Activated CD4-positive, alpha-beta T cell treated with anti-CD3 and anti-CD28 coated beads, Interleukin-2, Interleukin-4, amounts not matched to agents 100 ng/mL and 50 ng/mL, durations not matched to agents 16 hours and 8 hours (primary cell): ENCODE data around the gene NCKAP5L.
"Not testable (repeated sequence)": the region's sequence is repeated elsewhere in the genome, so short reads cannot be mapped to it uniquely, and the experiment has no call there.

Source experiments
- DNase-seq: peaks from one replicate; pipeline ENCODE4 v3.0.0-alpha.2; 2020; ENCODE audit warnings: low spot score

Gene NCKAP5L

DNA sequence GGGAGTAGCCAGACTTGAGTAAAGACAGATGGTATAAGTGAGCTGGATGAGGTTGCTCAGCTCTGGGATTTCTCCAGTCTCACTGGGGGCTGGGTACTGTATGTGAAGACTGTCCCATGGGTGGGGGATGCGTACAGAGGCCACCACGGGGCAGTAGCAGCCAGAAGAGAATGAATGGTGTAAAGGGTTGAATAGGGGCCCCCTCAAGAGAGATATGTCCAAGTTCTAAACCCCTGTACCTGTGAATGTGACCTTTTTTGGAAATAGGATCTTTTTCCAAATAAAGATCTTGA is 36.5 kb upstream of the NCKAP5L start:
- no peak for DNase-seq

DNA sequence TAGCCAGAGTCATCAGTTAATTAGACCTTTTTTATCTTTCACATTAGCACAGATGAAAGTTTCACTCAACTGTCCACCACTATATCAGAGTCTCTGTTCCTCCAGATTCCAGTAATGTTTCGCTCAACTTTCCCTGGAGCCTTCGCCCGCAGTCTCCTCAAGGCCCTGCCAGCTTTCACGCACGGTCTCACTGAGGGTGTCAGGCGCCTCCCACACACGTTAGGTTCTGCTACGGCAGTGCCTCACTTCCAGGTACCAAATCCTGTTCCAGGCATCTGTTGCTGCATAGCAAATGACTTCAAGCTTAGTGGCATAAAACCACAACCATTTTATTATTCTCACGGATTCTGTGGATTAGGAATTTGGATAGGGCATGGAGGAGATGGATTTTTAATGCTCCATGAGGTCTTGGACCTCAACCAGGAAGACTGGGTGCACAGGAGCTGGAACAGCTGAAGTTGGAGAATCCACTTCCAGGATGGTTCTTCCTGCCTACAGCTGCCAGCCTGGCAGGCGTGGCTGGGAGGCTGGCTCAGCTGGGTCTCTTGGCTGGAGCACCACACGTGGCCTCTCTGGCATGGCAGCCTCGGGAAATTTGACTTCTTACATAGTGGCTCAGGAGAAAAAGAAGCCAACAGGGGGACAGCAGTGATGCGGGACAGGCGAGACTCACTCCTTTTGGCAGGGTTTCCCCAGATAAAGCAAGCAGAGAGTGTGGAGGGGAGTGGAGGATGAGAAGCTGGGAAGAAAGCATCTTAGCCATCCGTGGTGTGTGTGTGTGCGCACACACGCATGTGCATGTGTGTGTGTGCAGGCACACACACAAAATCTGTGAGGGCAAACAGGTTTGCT is 36.0 kb upstream of the NCKAP5L start:
- no peak for DNase-seq

GRCh38 chr12:49860921-49861320 is 32.7 kb upstream of the NCKAP5L start:
- DNase-seq, result not testable (repeated sequence)

DNA sequence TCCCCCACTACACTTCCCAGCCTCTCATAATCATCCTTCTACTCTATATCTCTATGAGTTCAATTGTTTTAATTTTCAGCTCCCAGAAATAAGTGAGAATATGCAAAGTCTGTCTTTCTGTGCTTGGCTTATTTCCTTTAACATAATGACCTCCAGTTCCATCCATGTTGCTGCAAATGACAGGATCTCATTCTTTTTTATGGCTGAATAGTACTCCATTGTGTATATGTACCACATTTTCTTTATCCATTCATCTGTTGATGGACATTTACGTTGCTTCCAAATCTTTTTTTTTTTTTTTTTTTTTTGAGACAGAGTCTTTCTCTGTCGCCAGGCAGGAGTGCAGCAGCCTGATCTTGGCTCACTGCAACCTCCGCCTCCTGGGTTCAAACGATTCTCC is 27.7 kb upstream of the NCKAP5L start:
- DNase-seq, result not testable (repeated sequence)

- no peak for DNase-seq
Measured at GRCh38 chr12:49854976-49855375, 26.8 kb upstream of the NCKAP5L start.

DNA sequence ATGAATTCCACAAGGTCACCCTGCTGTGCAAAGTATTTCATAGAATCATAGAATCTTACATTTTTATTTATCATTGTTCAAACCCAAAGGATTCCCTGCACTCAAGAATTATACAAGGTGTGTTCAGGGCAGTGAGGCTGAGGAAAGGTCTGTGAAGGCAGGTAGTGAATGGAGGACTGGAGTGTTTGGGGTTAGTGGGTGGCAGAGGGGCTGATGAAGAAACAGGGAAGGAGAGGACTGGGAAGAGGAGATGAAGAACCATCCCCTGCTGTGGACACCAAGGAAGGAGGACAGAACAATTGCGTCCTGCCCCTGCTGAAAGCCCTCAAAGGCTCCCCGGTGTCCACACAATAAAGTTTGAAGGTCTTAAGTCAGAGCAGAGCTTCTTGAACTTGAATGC is 25.5 kb upstream of the NCKAP5L start:
- DNase-seq, result no peak

- DNase-seq, result no peak
Measured at GRCh38 chr12:49847161-49847560, 18.9 kb upstream of the NCKAP5L start.

- no peak for DNase-seq
Measured at GRCh38 chr12:49846032-49846431, 17.8 kb upstream of the NCKAP5L start.

- no peak for DNase-seq
Measured at GRCh38 chr12:49843876-49844437, 15.7 kb upstream of the NCKAP5L start.

- no peak for DNase-seq
Measured at GRCh38 chr12:49843411-49843810, 15.2 kb upstream of the NCKAP5L start.

- peak; percentile 94 for DNase-seq
Measured at GRCh38 chr12:49842519-49843352, 14.5 kb upstream of the NCKAP5L start, which contains the start of gene BCDIN3D. BCDIN3D (minus strand) TSS chr12:49843106; CDS start chr12:49843087, 19 bp downstream.

GRCh38 chr12:49838973-49839633 is 10.9 kb upstream of the NCKAP5L start:
- DNase-seq, result peak; percentile 50

- DNase-seq, result no peak
Measured at GRCh38 chr12:49832836-49833421, 4.7 kb upstream of the NCKAP5L start.

- no peak for DNase-seq
Measured at GRCh38 chr12:49831717-49832116, 3.5 kb upstream of the NCKAP5L start.

- DNase-seq, result peak; percentile 18
Measured at GRCh38 chr12:49827401-49828099, 663 bp downstream of the NCKAP5L start.

GRCh38 chr12:49827051-49827400 is 1.2 kb downstream of the NCKAP5L start:
- DNase-seq, result no peak

- DNase-seq, result no peak
Measured at GRCh38 chr12:49825971-49826421, 2.2 kb downstream of the NCKAP5L start.

DNA sequence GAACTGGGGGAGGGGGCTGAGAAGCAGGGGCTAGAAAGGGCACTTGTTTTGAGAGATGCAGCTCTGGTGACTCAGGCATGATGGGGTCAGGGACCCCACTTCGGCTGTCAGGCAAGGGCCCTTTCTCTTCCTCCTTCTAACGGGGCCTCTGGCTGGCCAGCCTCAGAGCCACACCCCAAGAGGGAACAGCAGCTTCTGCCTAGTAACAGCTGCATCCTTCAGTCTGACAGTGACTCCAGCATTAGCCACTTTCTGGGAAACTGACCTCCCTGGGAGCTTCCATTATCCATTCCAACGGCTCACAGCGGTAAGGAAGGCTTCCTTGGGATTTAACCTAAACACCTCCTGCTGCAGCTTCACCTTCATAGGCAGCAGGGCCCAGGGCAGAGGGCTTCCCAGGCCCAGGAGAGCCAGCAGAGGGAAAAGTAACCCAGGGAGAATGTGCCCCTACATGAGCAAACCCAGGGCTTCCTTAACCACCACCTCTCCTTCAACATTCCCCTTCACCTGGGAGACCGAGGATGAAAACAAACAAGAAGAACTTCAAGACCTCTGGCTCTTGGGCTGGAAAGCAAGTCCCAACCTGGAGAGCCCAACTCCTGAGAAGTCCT is 2.7 kb downstream of the NCKAP5L start:
- DNase-seq, result no peak

GRCh38 chr12:49824895-49825294 is 3.3 kb downstream of the NCKAP5L start:
- DNase-seq, result no peak

GRCh38 chr12:49824416-49824815 is 3.8 kb downstream of the NCKAP5L start:
- no peak for DNase-seq

DNA sequence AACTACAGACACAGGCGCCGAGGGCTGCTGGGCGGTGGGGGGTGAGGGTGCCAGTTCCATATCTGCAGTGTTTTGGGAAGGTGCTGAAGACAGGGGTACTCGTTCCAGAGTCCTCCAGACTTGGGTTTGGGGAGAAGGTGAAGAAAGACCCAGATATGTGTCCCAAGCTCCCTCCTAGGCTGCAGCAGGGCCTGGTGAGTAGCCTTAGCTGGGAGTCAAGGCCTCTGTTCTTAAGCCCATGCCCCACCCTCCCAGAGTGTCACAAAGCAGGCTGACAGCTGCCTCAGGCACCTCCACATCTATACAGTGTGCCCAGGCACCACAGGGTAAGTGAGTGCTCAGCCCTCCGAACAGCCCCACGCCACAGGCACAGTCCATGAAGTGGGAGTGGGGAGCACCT is 4.3 kb downstream of the NCKAP5L start:
- DNase-seq, result no peak
